ENCODE data around the gene TRIM15. TPM values are rescaled to one million over a fixed set of nuclear protein-coding genes. Genes with fewer than 3 reads are reported as not detected.

TRIM15 gene
- total RNA-seq, 1 donor from 2014 or later, result not detected

GRCh38 chr6:30157999-30158398, 5.3 kb upstream of the TRIM15 start:
- TF ChIP-seq CTCF (IDR thresholded peaks at IDR 0.05; ENCODE audit: partially characterized antibody, unreplicated experiment), result no peak
- Mint-ChIP-seq H3K9me3 (ENCODE audit: unreplicated experiment) (peaks cover 3% of the 10 kb centered on the region), H3K4me3 (ENCODE audit: unreplicated experiment) (no peak overlapping the region), H3K36me3 (ENCODE audit: unreplicated experiment) (no peaks in the 10 kb centered on the region), H3K27me3 (ENCODE audit: unreplicated experiment) (peaks cover 9% of the 10 kb centered on the region), H3K27ac (ENCODE audit: unreplicated experiment) (no peak overlapping the region), H3K4me1 (ENCODE audit: low read depth, unreplicated experiment) (peaks cover 2% of the 10 kb centered on the region)
- DNase-seq, result no peak

GRCh38 chr6:30158475-30159040, 4.8 kb upstream of the TRIM15 start:
- Mint-ChIP-seq H3K4me3 (ENCODE audit: unreplicated experiment) (no peak overlapping the region), H3K27me3 (ENCODE audit: unreplicated experiment) (peaks cover 6% of the 10 kb centered on the region)

GRCh38 chr6:30160008-30160784, 3.1 kb upstream of the TRIM15 start:
- H3K4me3 Mint-ChIP-seq (ENCODE audit: unreplicated experiment), result no peak overlapping the region
- H3K4me1 Mint-ChIP-seq (ENCODE audit: low read depth, unreplicated experiment), result no peaks in the 10 kb centered on the region
- no peak for DNase-seq
- no peak overlapping the region for H3K27ac Mint-ChIP-seq (ENCODE audit: unreplicated experiment)
- no peak for TF ChIP-seq CTCF (IDR thresholded peaks at IDR 0.05; ENCODE audit: partially characterized antibody, unreplicated experiment)
- H3K27me3 Mint-ChIP-seq (ENCODE audit: unreplicated experiment), result peaks cover 8% of the 10 kb centered on the region
- peaks cover 1% of the 10 kb centered on the region for H3K9me3 Mint-ChIP-seq (ENCODE audit: unreplicated experiment)
- peaks cover 6% of the 10 kb centered on the region for H3K36me3 Mint-ChIP-seq (ENCODE audit: unreplicated experiment)

More at GRCh38 chr6:30158475-30159040, 4.8 kb upstream of the TRIM15 start:
- H3K27ac Mint-ChIP-seq (ENCODE audit: unreplicated experiment), result no peak overlapping the region
- H3K9me3 Mint-ChIP-seq (ENCODE audit: unreplicated experiment), result no peaks in the 10 kb centered on the region
- TF ChIP-seq CTCF (IDR thresholded peaks at IDR 0.05; ENCODE audit: partially characterized antibody, unreplicated experiment), result no peak
- H3K4me1 Mint-ChIP-seq (ENCODE audit: low read depth, unreplicated experiment), result peaks cover 2% of the 10 kb centered on the region
- no peak for DNase-seq
- no peaks in the 10 kb centered on the region for H3K36me3 Mint-ChIP-seq (ENCODE audit: unreplicated experiment)

- no peak for TF ChIP-seq CTCF (IDR thresholded peaks at IDR 0.05; ENCODE audit: partially characterized antibody, unreplicated experiment)
- Mint-ChIP-seq H3K4me1 (ENCODE audit: low read depth, unreplicated experiment) (no peaks in the 10 kb centered on the region), H3K36me3 (ENCODE audit: unreplicated experiment) (peaks cover 6% of the 10 kb centered on the region), H3K9me3 (ENCODE audit: unreplicated experiment) (peaks cover 1% of the 10 kb centered on the region), H3K27me3 (ENCODE audit: unreplicated experiment) (peaks cover 8% of the 10 kb centered on the region), H3K4me3 (ENCODE audit: unreplicated experiment) (no peak within 1 kb of the TSS), H3K27ac (ENCODE audit: unreplicated experiment) (no peak within 1 kb of the TSS)
- DNase-seq, result no peak
Measured at GRCh38 chr6:30160785-30161531, 2.4 kb upstream of the TRIM15 start, which contains the start of gene TRIM10. TSS of gene TRIM10 (minus strand) at chr6:30161211. CDS start at chr6:30160858, 353 bp downstream.
